GM12891 (cell line): Measurements from ENCODE around the gene ZNF865.

Source experiments
- DNase-seq: peaks from one replicate; pipeline ENCODE4 v3.0.0; 2011; ENCODE audit warnings: low spot score; ENCODE audit not compliant: insufficient read length
- FAIRE-seq: peaks from 2 replicates; lab custom pipeline; 2011; peaks lifted over from hg19 to GRCh38; lab: Jason Lieb, UNC
- PAX5 ChIP-seq: IDR thresholded peaks from 2 replicates; pipeline ENCODE4 v1.6.1; 2011; ENCODE audit warnings: low read length, moderate library complexity, mild to moderate bottlenecking; ENCODE audit not compliant: insufficient read depth, severe bottlenecking
- POLR2A ChIP-seq: IDR thresholded peaks from 2 replicates; pipeline ENCODE4 v1.6.1; 2011; ENCODE audit warnings: low read depth, low read length, control low read depth
- POLR2AphosphoS5 ChIP-seq: IDR thresholded peaks from 2 replicates; pipeline ENCODE4 v1.6.1; 2011; ENCODE audit warnings: low read depth, low read length, control low read depth
- POU2F2 ChIP-seq: IDR thresholded peaks from 2 replicates; pipeline ENCODE4 v1.6.1; 2011; ENCODE audit warnings: low read depth, mild to moderate bottlenecking, control low read depth, low read length, moderate library complexity
- SPI1 ChIP-seq: IDR thresholded peaks from 2 replicates; pipeline ENCODE4 v1.6.1; 2011; ENCODE audit warnings: low read depth, low read length, control low read depth
- TAF1 ChIP-seq: IDR thresholded peaks from 2 replicates; pipeline ENCODE4 v1.6.1; 2011; ENCODE audit warnings: low read depth, low read length, control low read depth

Gene ZNF865

GRCh38 chr19:55643003-55643886 is 37.8 kb downstream of the ZNF865 start, which contains the start of gene ZNF581:
Gene ZNF581, plus strand, starts transcription at chr19:55643649. Its CDS starts 923 bp downstream, at chr19:55644572.
- DNase-seq (peak; percentile 83), FAIRE-seq (peak; percentile 92)
- TF ChIP-seq SPI1 (peak; percentile 4; the same call in 1 of the 2 replicates), POU2F2 (peak; percentile 54; the same call in 1 of the 2 replicates), PAX5 (peak; percentile 42), POLR2A (0 out of 2 replicates have a peak, but pooled peaks have one; percentile 29), TAF1 (no peak; the same call in 1 of the 2 replicates), POLR2AphosphoS5 (peak; percentile 69)

DNA sequence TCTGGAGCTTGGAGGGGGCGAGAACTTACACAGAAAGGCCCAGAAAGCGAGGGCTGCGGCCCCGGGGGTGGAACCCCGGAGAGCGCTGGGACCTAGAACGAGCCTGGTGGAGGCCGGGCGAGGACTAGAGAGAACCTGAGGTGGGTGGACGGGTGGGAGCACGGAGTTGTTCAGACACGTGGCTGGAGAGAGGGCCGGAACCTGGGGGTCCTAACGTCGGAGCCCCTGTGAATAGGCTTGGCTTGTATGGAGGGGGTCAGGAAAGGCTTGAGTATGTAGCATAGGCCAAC is 38.4 kb downstream of the ZNF865 start:
- DNase-seq (no peak), FAIRE-seq (no peak)

DNA sequence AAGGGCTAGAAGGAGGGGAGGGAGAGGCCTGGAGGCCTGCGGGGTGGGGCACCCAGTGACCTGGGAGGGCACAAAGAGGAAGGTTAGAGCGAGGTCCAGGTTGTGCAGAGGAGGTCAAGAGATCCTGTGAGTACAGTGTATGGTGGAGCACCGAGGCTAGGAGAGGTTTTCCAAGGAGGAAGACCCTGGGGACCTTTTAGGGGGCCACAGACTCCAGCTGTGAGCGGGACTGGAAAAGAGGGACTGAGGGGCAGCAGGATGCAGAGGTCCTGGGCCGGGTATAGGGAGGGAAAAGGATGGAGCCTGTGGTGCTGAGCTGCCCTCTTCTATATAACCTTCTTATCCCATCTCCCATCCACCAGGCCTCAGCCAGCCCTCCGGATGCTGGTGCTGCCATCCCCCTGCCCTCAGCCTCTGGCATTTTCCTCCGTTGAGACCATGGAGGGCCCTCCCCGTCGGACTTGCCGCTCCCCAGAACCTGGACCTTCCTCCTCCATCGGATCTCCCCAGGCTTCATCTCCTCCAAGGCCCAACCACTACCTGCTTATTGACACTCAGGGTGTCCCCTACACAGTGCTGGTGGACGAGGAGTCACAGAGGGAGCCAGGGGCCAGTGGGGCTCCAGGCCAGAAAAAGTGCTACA is 38.9 kb downstream of the ZNF865 start:
- DNase-seq (no peak), FAIRE-seq (no peak)
- TF ChIP-seq POLR2A = no peak
- TF ChIP-seq POU2F2 = no peak
- TF ChIP-seq POLR2AphosphoS5 = no peak
- TF ChIP-seq PAX5 = no peak
- no peak for TF ChIP-seq TAF1
- no peak for TF ChIP-seq SPI1

More for the DNA sequence above, 38.4 kb downstream of the ZNF865 start:
- TF ChIP-seq SPI1 (no peak), POLR2AphosphoS5 (no peak; the same call in 1 of the 2 replicates), POU2F2 (no peak), TAF1 (no peak), PAX5 (no peak), POLR2A (no peak)

GRCh38 chr19:55644842-55645511 is 39.5 kb downstream of the ZNF865 start:
- FAIRE-seq = no peak
- DNase-seq = no peak
- TF ChIP-seq PAX5 (no peak), POU2F2 (no peak), POLR2A (no peak), SPI1 (no peak), POLR2AphosphoS5 (no peak), TAF1 (no peak)

DNA sequence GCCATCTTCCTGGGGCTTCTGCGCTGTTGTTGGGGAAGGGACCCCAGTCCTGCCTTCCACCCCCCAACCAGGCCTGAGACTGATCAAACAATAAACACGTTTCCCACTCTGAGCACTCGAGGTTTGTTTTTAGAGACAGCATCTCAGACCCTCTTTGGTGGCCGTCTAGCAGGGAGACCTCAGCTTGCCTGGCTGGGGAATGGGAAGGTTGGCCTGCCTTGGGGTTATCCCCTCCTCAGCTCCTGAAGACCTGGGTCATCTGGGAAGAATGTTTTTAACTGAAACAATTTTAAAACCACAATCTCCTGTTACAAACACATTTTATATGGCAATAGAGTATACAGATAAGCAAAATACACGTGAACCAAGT is 40.0 kb downstream of the ZNF865 start:
- FAIRE-seq (no peak), DNase-seq (no peak)
- TF ChIP-seq PAX5 (no peak), TAF1 (no peak)

DNA sequence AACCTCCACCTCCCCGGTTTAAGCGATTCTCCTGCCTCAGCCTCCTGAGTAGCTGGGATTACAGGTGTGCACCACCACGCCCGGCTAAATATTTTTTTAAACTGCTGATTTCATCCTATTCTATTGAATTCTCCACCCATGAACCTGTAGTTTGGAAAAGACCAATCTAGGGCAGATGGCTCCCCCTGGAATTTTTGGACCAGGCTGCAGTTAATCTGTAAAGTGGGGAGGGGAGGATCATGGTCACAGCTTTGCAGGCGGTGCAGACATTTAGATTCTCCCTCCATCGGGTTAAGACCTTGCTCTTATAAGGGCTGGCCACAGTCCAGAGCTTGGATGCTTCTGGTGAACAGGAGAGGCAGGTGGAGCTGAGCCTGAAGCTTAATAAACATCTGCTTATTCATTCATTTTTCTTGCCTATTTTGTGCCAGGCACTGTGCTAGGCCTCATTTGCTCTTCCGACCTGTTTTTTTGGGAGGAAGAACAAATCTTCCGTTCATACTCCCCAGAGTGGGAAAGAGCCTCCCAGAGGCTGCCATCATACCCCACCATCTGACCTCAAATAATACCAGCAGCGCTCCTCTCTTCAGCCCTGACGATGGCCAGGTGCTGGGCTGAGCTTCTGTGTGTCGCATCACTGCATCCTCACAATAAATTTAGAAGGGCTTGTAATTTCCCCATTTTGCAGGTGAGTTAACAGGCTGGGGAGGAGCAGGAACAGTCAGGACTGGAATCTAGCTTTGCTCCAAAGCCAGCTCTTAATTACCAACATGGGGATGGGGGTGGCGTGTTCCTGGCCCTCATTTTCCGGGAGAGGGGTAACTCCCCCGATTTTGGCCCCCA is 41.7 kb downstream of the ZNF865 start:
- TF ChIP-seq POU2F2 (no peak), SPI1 (no peak), TAF1 (no peak), POLR2AphosphoS5 (no peak; the same call in 1 of the 2 replicates), PAX5 (no peak), POLR2A (no peak; the same call in 1 of the 2 replicates)
- FAIRE-seq = peak; percentile 41
- DNase-seq = no peak

- peak; percentile 91 for FAIRE-seq
- no peak for DNase-seq
- TF ChIP-seq POLR2AphosphoS5 = no peak
- no peak for TF ChIP-seq POLR2A
- no peak for TF ChIP-seq SPI1
- TF ChIP-seq TAF1 = no peak
- TF ChIP-seq PAX5 = peak; percentile 4
- peak; percentile 24; the same call in 1 of the 2 replicates for TF ChIP-seq POU2F2
Measured at GRCh38 chr19:55647732-55648584, 42.5 kb downstream of the ZNF865 start, which contains the start of gene CCDC106. Gene CCDC106, plus strand, starts transcription at chr19:55648212. Its CDS starts 835 bp downstream, at chr19:55649047.

- DNase-seq (no peak), FAIRE-seq (no peak)
- no peak for TF ChIP-seq SPI1
- no peak for TF ChIP-seq POU2F2
- no peak for TF ChIP-seq POLR2AphosphoS5
- no peak for TF ChIP-seq TAF1
- TF ChIP-seq PAX5 = no peak
- TF ChIP-seq POLR2A = no peak
Measured at GRCh38 chr19:55648585-55649267, 43.3 kb downstream of the ZNF865 start.
